Measurements from ENCODE around the gene SCRN3. TPM values are rescaled to one million over a fixed set of nuclear protein-coding genes. Genes with fewer than 3 reads are reported as not detected.
"Not testable (repeated sequence)": the region's sequence is repeated elsewhere in the genome, so short reads cannot be mapped to it uniquely, and the experiment has no call there.

SCRN3 gene
- total RNA-seq, 1 experiment from 2014 or later, result 7.7 TPM

- H3K9me3 ChIP-seq (ENCODE audit: control insufficient read depth in 1 of 2, insufficient read depth in 1 of 2, low read depth in 1 of 2, low read length in 2 of 2); H3K79me2 ChIP-seq (ENCODE audit: insufficient read depth, low read length); ATAC-seq; H2AFZ ChIP-seq (ENCODE audit: low read depth, low read length, poor library complexity, severe bottlenecking); H3K9me2 ChIP-seq (ENCODE audit: insufficient read depth); DNase-seq (ENCODE audit: low read depth, low spot score); H3K4me2 ChIP-seq (ENCODE audit: low read length); H3K36me3 ChIP-seq (ENCODE audit: control insufficient read depth in 1 of 2, insufficient read depth in 2 of 2, low read length in 2 of 2); POLR2A ChIA-PET; H3K9ac ChIP-seq (ENCODE audit: low read length); H3K4me1 ChIP-seq (ENCODE audit: control insufficient read depth in 1 of 2, insufficient read depth in 2 of 2, low read length in 2 of 2); RAD21 ChIA-PET (ENCODE audit: low non-redundant PET in 1 of 2, low total read pairs in 2 of 2, uncharacterized antibody in 2 of 2, unreplicated experiment in 2 of 2); CTCF ChIA-PET; H3K27ac ChIP-seq (ENCODE audit: low read depth, low read length); H3K4me3 ChIP-seq (replicated peaks in 1 of 2; ENCODE audit: low read depth in 1 of 2, low read length in 2 of 2); H4K20me1 ChIP-seq (ENCODE audit: insufficient read depth); intact Hi-C loops (cut with micrococcal nuclease); H3K27me3 ChIP-seq (ENCODE audit: insufficient read depth, low read length); BruUV-seq (replicated peaks): not testable (repeated sequence)
These were observed 35.9 kb upstream of the SCRN3 start for GRCh38 chr2:174359663-174360062.

DNA sequence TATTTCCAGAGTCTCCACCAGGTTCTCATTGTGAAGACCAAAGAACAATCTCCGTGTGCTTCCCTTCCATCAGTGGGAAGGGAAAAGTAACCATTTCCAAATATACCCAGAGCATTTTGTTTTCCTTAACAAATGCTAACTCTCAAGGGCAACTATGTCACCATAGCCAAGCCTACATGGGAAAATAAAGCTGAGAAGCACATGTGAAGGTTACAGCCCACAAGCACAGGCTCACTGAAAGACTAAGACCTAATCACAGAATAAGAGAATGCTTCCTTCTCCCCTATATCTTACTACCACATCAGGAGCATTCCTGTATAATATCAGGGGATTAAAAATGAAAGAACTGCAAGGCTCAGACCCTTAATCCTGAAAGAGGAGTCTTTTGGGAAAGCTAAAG lies 32.6 kb upstream of the SCRN3 start:
- POLR2A ChIA-PET, result no interaction called here
- Histone ChIP-seq H3K79me2 (ENCODE audit: insufficient read depth, low read length) (no peaks in the 10 kb centered on the region), H3K36me3 (ENCODE audit: control insufficient read depth in 1 of 2, insufficient read depth in 2 of 2, low read length in 2 of 2) (no peaks in the 10 kb centered on the region), H3K27ac (ENCODE audit: low read depth, low read length) (no peak overlapping the region), H4K20me1 (ENCODE audit: insufficient read depth) (no peaks in the 10 kb centered on the region), H3K4me2 (ENCODE audit: low read length) (no peak overlapping the region), H2AFZ (ENCODE audit: low read depth, low read length, poor library complexity, severe bottlenecking) (no peak overlapping the region), H3K27me3 (ENCODE audit: insufficient read depth, low read length) (no peaks in the 10 kb centered on the region), H3K4me1 (ENCODE audit: control insufficient read depth in 1 of 2, insufficient read depth in 2 of 2, low read length in 2 of 2) (no peaks in the 10 kb centered on the region), H3K9ac (ENCODE audit: low read length) (no peak overlapping the region), H3K9me3 (ENCODE audit: control insufficient read depth in 1 of 2, insufficient read depth in 1 of 2, low read depth in 1 of 2, low read length in 2 of 2) (no peaks in the 10 kb centered on the region), H3K4me3 (replicated peaks in 1 of 2; ENCODE audit: low read depth in 1 of 2, low read length in 2 of 2) (no peak overlapping the region), H3K9me2 (ENCODE audit: insufficient read depth) (no peaks in the 10 kb centered on the region)
- DNase-seq (ENCODE audit: low read depth, low spot score) (no peak), ATAC-seq (no peak)
- CTCF ChIA-PET, result no interaction called here
- intact Hi-C loops (cut with micrococcal nuclease), result no loop called here
- TF ChIP-seq EZH2phosphoT487 (IDR thresholded peaks at IDR 0.05; ENCODE audit: borderline replicate concordance) (no peak), SP1 (IDR thresholded peaks at IDR 0.05; ENCODE audit: low read depth) (no peak), EGR1 (IDR thresholded peaks at IDR 0.05; ENCODE audit: low read depth) (no peak), RAD21 (IDR thresholded peaks at IDR 0.05; ENCODE audit: low read depth) (no peak), YY1 (IDR thresholded peaks at IDR 0.05; ENCODE audit: extremely low read depth, insufficient replicate concordance, low read depth, low read length) (no peak), SIN3A (IDR thresholded peaks at IDR 0.05; ENCODE audit: low read depth) (no peak), EZH2 (IDR thresholded peaks at IDR 0.05) (no peak), JUND (IDR thresholded peaks at IDR 0.05) (no peak), ZBTB33 (IDR thresholded peaks at IDR 0.05; ENCODE audit: extremely low read depth, insufficient replicate concordance, low read length) (no peak), ATF3 (IDR thresholded peaks at IDR 0.05) (no peak), ZFX (IDR thresholded peaks at IDR 0.05) (no peak), MAX (IDR thresholded peaks at IDR 0.05) (no peak)
- BruUV-seq (replicated peaks), result no TSS peak
- RAD21 ChIA-PET (ENCODE audit: low non-redundant PET in 1 of 2, low total read pairs in 2 of 2, uncharacterized antibody in 2 of 2, unreplicated experiment in 2 of 2), result no interaction called here

DNA sequence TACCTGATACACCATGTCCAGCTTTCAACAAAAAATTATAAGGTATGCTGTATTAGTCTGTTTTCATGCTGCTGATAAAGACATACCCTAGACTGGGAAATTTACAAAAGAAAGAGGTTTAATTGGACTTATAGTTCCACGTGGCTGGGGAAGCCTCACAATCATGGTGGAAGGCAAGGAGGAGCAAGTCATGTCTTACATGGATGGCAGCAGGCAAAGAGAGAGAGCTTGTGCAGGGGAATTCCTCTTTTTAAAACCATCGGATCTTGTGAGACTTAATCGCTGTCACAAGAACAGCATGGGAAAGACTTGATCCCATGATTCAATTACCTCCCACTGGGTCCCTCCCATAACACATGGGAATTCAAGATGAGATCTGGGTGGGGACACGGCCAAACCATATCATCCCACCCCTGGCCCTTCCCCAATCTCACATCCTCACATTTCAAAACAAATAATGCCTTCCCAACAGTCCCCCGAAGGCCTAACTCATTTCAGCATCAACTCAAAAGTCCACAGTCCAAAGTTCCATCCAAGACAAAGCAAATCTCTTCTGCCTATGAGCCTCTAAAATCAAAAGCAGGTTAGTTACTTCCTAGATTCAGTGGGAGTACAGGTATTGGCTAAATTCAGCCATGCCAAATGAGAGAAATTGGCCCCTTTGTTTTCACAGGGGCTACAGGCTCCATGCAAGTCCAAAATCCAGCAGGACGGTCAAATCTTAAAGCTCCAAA lies 31.9 kb upstream of the SCRN3 start:
- POLR2A ChIA-PET; H3K4me2 ChIP-seq (ENCODE audit: low read length); CTCF ChIA-PET; H3K9me3 ChIP-seq (ENCODE audit: control insufficient read depth in 1 of 2, insufficient read depth in 1 of 2, low read depth in 1 of 2, low read length in 2 of 2); H3K9me2 ChIP-seq (ENCODE audit: insufficient read depth); intact Hi-C loops (cut with micrococcal nuclease); H4K20me1 ChIP-seq (ENCODE audit: insufficient read depth); H3K27me3 ChIP-seq (ENCODE audit: insufficient read depth, low read length); DNase-seq (ENCODE audit: low read depth, low spot score); H3K4me1 ChIP-seq (ENCODE audit: control insufficient read depth in 1 of 2, insufficient read depth in 2 of 2, low read length in 2 of 2); BruUV-seq (replicated peaks); RAD21 ChIA-PET (ENCODE audit: low non-redundant PET in 1 of 2, low total read pairs in 2 of 2, uncharacterized antibody in 2 of 2, unreplicated experiment in 2 of 2); H3K27ac ChIP-seq (ENCODE audit: low read depth, low read length); H3K4me3 ChIP-seq (replicated peaks in 1 of 2; ENCODE audit: low read depth in 1 of 2, low read length in 2 of 2); H3K9ac ChIP-seq (ENCODE audit: low read length); H3K36me3 ChIP-seq (ENCODE audit: control insufficient read depth in 1 of 2, insufficient read depth in 2 of 2, low read length in 2 of 2); ATAC-seq; H2AFZ ChIP-seq (ENCODE audit: low read depth, low read length, poor library complexity, severe bottlenecking); H3K79me2 ChIP-seq (ENCODE audit: insufficient read depth, low read length): not testable (repeated sequence)

All from HCT116 (cell line).